Peyer's patch (tissue), 4 donors: ENCODE results near the gene UPK1A.

Experiments
- POLR2A ChIP-seq, 2 donors: fragments of 450-650 bp; IDR thresholded peaks; one replicate each; pipeline ENCODE4 v1.5.1; 2017; ENCODE audit warnings: antibody characterized with exemption in 2 of 2, mild to moderate bottlenecking in 2 of 2, moderate library complexity in 2 of 2
- TF ChIP-seq, protein P1 (sequence below), 6 experiments: fragments of 450-650 bp in 4 of 6; fragments of 200-600 bp in 2 of 6; sonication (generic) in 1 of 6; IDR thresholded peaks; one replicate each; pipeline ENCODE4 v1.5.1; 2017 to 2019; ENCODE audit warnings: antibody characterized with exemption in 6 of 6, mild to moderate bottlenecking in 3 of 6, moderate library complexity in 1 of 6

DNA sequence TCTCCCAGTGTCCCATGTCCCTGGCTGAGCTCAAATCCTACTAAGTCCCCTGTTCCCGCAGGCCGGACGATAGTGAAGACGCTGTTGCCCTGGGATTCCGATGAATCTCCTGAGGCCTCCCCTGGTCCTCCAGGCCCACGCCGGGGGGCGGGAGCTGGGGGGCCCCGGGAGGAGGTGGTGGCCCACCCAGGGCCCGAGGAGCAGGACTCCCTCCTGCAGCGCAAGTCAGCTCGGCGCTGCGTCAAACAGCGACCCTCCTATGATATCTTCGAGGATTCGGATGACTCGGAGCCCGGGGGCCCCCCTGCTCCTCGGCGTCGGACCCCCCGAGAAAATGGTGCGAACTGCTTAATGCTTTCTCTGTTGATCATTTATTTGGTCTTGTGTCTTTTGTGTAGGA is 57.4 kb downstream of the UPK1A start:
- TF ChIP-seq, protein P1, sequence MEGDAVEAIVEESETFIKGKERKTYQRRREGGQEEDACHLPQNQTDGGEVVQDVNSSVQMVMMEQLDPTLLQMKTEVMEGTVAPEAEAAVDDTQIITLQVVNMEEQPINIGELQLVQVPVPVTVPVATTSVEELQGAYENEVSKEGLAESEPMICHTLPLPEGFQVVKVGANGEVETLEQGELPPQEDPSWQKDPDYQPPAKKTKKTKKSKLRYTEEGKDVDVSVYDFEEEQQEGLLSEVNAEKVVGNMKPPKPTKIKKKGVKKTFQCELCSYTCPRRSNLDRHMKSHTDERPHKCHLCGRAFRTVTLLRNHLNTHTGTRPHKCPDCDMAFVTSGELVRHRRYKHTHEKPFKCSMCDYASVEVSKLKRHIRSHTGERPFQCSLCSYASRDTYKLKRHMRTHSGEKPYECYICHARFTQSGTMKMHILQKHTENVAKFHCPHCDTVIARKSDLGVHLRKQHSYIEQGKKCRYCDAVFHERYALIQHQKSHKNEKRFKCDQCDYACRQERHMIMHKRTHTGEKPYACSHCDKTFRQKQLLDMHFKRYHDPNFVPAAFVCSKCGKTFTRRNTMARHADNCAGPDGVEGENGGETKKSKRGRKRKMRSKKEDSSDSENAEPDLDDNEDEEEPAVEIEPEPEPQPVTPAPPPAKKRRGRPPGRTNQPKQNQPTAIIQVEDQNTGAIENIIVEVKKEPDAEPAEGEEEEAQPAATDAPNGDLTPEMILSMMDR (IDR thresholded peaks at IDR 0.05), result no peak
- no peak for TF ChIP-seq POLR2A (IDR thresholded peaks at IDR 0.05)
